Neural progenitor cell (in vitro differentiated cells): ENCODE data around the gene C19orf12. TPM values are rescaled to one million over a fixed set of nuclear protein-coding genes. Genes with fewer than 3 reads are reported as not detected.

Experiments used
- DNase-seq: peaks from one replicate; pipeline ENCODE4 v3.0.0-alpha.2; 2016; ENCODE audit warnings: low spot score
- H2AFZ ChIP-seq: fragments of 200-600 bp; sonication (generic); replicated peaks from 2 replicates; pipeline ENCODE4 v1.6.1; 2016; ENCODE audit warnings: antibody characterized with exemption
- H3F3A ChIP-seq: fragments of 200-600 bp; sonication (generic); 2 replicates; pipeline ENCODE4 v1.6.1; 2016; ENCODE audit warnings: antibody characterized with exemption, low read depth
- H3K27ac ChIP-seq: fragments of 200-600 bp; sonication (generic); 2 replicates; pipeline ENCODE4 v1.5.1; 2016; ENCODE audit warnings: mild to moderate bottlenecking
- H3K27me3 ChIP-seq: fragments of 200-600 bp; sonication (generic); 2 replicates; pipeline ENCODE4 v1.6.1; 2016; ENCODE audit warnings: mild to moderate bottlenecking, moderate library complexity
- H3K36me3 ChIP-seq: fragments of 200-600 bp; sonication (generic); 2 replicates; pipeline ENCODE4 v1.5.1; 2016
- H3K4me1 ChIP-seq: fragments of 200-600 bp; sonication (generic); 2 replicates; pipeline ENCODE4 v1.6.1; 2016; ENCODE audit warnings: mixed run types
- H3K4me2 ChIP-seq: fragments of 200-600 bp; sonication (generic); 2 replicates; pipeline ENCODE4 v1.6.1; 2016
- H3K4me3 ChIP-seq: fragments of 200-600 bp; sonication (generic); 2 replicates; pipeline ENCODE4 v1.5.1; 2016
- H3K79me2 ChIP-seq: fragments of 200-600 bp; sonication (generic); 2 replicates; pipeline ENCODE4 v1.6.1; 2016; ENCODE audit warnings: low read depth
- H3K9ac ChIP-seq: fragments of 200-600 bp; sonication (generic); 2 replicates; pipeline ENCODE4 v1.6.1; 2016
- H3K9me3 ChIP-seq: fragments of 200-600 bp; sonication (generic); 2 replicates; pipeline ENCODE4 v1.5.1; 2016; ENCODE audit warnings: low read depth
- H4K20me1 ChIP-seq: fragments of 200-600 bp; sonication (generic); 2 replicates; pipeline ENCODE4 v1.6.1; 2016; ENCODE audit warnings: low read depth
- H3K27ac Mint-ChIP-seq: 3 replicates; pipeline ENCODE4 v1.8.0; 2021; ENCODE audit warnings: mixed read lengths
- H3K27me3 Mint-ChIP-seq: 2 replicates; pipeline ENCODE4 v1.8.0; 2022; ENCODE audit warnings: low read depth, mild to moderate bottlenecking, inconsistent platforms, moderate library complexity, mixed read lengths; ENCODE audit not compliant: insufficient read depth
- H3K36me3 Mint-ChIP-seq: 3 replicates; pipeline ENCODE4 v1.8.0; 2021; ENCODE audit warnings: mixed read lengths
- H3K4me1 Mint-ChIP-seq: 3 replicates; pipeline ENCODE4 v1.8.0; 2021; ENCODE audit warnings: mixed read lengths
- H3K4me3 Mint-ChIP-seq: 3 replicates; pipeline ENCODE4 v1.8.0; 2021; ENCODE audit warnings: mild to moderate bottlenecking, moderate library complexity, mixed read lengths
- H3K9me3 Mint-ChIP-seq: 3 replicates; pipeline ENCODE4 v1.8.0; 2020; ENCODE audit warnings: mixed read lengths
- EZH2 ChIP-seq: fragments of 200-600 bp; sonication (generic); IDR thresholded peaks from 2 replicates; pipeline ENCODE4 v1.6.1; 2017; ENCODE audit warnings: antibody characterized with exemption, mild to moderate bottlenecking, moderate library complexity
- EZH2phosphoT487 ChIP-seq: fragments of 200-600 bp; sonication (generic); IDR thresholded peaks from 2 replicates; pipeline ENCODE4 v1.6.1; 2017; ENCODE audit warnings: antibody characterized with exemption
- total RNA-seq: library from RNA; depleted of rRNA; stranded (reverse); fragments of >200 nt; gene quantifications from 2 replicates; pipeline ENCODE4 v1.2.3, GENCODE V29; 2015; ENCODE audit warnings: low replicate concordance
- TF ChIP-seq, protein P1 (sequence below): fragments of 200-600 bp; sonication (generic); IDR thresholded peaks from 2 replicates; pipeline ENCODE4 v1.5.1; 2017; ENCODE audit warnings: antibody characterized with exemption, mild to moderate bottlenecking

Gene C19orf12
- total RNA-seq, 1 donor from 2014 or later = 28.2 TPM

DNA sequence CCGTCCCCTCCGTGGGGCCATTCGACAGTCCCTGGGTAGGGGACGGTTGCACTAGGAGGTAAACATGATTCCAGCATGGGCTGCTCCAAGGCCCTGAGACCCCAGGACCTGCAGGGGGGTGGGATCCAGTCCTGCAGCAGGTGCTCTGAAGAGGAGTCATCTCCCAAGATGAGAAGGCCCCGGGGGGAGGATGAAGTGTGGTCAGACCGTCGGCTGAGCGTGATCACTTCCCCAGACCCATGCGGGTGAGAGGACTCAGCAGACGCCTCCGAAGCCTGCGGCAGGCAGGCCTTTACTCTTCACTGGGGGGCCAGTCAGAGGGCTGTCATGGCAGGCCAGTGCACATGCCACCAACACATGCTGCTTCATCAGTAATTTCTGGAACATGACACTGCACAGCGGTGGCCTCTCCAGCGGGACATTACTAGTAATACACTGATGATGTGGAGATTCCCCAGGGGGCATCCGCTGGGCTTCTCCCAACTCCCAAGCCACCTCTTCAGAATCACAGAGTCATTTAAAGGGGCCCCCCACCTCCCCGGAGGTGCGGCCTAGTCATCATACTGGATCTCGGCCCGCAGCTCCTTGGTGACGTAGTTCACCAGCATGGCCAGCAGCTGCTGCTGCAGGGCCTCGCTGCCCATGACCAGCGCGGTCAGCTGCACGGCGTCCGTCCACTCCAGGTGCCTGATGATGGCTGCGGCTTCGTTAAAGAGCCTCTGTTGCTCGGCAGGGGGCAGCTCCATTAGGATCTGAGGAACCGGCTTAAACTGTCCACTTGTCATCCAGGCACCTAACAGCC lies 12.7 kb downstream of the C19orf12 start:
- no peak overlapping the region for H3K27ac ChIP-seq
- H3K36me3 Mint-ChIP-seq = peaks cover 2% of the 10 kb centered on the region
- H3K79me2 ChIP-seq = no peaks in the 10 kb centered on the region
- H3K36me3 ChIP-seq = no peaks in the 10 kb centered on the region
- no peaks in the 10 kb centered on the region for H3K9me3 Mint-ChIP-seq
- H3K4me3 Mint-ChIP-seq = no peak overlapping the region
- H3F3A ChIP-seq = no peaks in the 10 kb centered on the region
- no peaks in the 10 kb centered on the region for H4K20me1 ChIP-seq
- H3K27me3 ChIP-seq = no peaks in the 10 kb centered on the region
- peaks cover 2% of the 10 kb centered on the region for H3K27me3 Mint-ChIP-seq
- no peaks in the 10 kb centered on the region for H3K4me1 Mint-ChIP-seq
- H3K27ac Mint-ChIP-seq = no peak overlapping the region
- no peak overlapping the region for H3K4me3 ChIP-seq
- no peak overlapping the region for H3K9ac ChIP-seq
- no peaks in the 10 kb centered on the region for H3K9me3 ChIP-seq
- H2AFZ ChIP-seq = no peak overlapping the region
- no peak overlapping the region for H3K4me2 ChIP-seq
- DNase-seq = no peak
- peaks cover 8% of the 10 kb centered on the region for H3K4me1 ChIP-seq
- TF ChIP-seq EZH2 = no peak
- no peak for TF ChIP-seq EZH2phosphoT487

DNA sequence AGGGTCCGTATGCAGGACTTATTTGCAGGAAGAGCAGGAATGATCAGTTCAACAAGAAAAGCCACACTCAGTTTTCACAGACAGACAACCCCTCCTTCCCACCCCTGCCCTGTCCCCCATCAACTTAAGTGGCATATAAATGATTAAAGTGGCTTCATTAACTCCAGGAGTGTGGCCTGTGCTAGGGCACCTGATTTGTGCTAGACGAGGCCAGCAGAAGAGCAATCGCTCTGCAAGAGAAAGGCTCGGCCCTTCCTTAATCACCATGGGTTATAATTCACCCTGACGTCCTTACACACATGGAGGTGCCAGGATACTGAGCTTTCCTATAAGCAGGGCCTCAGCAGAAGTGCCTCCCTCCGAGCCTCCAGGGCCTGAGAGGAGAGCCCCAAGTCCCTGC lies 14.6 kb downstream of the C19orf12 start:
- Mint-ChIP-seq H3K36me3 (peaks cover 2% of the 10 kb centered on the region), H3K27ac (no peak overlapping the region), H3K4me3 (no peak overlapping the region), H3K27me3 (peaks cover 2% of the 10 kb centered on the region), H3K9me3 (no peaks in the 10 kb centered on the region), H3K4me1 (no peaks in the 10 kb centered on the region)
- Histone ChIP-seq H3F3A (no peaks in the 10 kb centered on the region), H3K4me3 (no peak overlapping the region), H3K9ac (no peak overlapping the region), H3K79me2 (no peaks in the 10 kb centered on the region), H3K4me1 (peaks cover 8% of the 10 kb centered on the region), H3K36me3 (no peaks in the 10 kb centered on the region), H3K27me3 (no peaks in the 10 kb centered on the region), H4K20me1 (no peaks in the 10 kb centered on the region), H3K27ac (no peak overlapping the region), H3K4me2 (no peak overlapping the region), H2AFZ (no peak overlapping the region), H3K9me3 (no peaks in the 10 kb centered on the region)
- no peak for DNase-seq
- TF ChIP-seq EZH2 (no peak), EZH2phosphoT487 (no peak)
- TF ChIP-seq, protein P1, sequence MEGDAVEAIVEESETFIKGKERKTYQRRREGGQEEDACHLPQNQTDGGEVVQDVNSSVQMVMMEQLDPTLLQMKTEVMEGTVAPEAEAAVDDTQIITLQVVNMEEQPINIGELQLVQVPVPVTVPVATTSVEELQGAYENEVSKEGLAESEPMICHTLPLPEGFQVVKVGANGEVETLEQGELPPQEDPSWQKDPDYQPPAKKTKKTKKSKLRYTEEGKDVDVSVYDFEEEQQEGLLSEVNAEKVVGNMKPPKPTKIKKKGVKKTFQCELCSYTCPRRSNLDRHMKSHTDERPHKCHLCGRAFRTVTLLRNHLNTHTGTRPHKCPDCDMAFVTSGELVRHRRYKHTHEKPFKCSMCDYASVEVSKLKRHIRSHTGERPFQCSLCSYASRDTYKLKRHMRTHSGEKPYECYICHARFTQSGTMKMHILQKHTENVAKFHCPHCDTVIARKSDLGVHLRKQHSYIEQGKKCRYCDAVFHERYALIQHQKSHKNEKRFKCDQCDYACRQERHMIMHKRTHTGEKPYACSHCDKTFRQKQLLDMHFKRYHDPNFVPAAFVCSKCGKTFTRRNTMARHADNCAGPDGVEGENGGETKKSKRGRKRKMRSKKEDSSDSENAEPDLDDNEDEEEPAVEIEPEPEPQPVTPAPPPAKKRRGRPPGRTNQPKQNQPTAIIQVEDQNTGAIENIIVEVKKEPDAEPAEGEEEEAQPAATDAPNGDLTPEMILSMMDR = no peak

DNA sequence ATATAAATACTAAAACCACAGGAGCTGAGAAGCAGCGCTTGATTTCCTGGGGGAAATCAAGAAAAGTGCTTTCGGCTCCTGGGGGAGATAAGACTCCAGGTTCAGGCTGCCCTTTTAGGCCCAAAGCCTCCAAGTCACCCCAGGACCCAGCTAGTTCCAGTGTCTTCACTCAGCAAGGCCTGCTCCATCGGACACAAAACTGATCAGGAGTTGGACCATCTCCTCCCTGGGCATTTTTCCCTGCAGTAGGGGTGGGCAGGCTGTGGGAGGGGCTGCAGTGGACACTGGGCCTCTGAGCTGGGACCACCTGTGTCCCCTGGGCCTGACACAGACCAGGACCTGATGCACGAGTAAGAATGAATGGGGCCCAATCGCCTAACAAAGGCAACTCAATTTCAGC lies 15.2 kb downstream of the C19orf12 start:
- Mint-ChIP-seq H3K4me1 (no peaks in the 10 kb centered on the region), H3K36me3 (peaks cover 2% of the 10 kb centered on the region), H3K27me3 (peaks cover 2% of the 10 kb centered on the region), H3K27ac (no peak overlapping the region), H3K4me3 (no peak overlapping the region), H3K9me3 (no peaks in the 10 kb centered on the region)
- Histone ChIP-seq H3F3A (no peaks in the 10 kb centered on the region), H3K9me3 (no peaks in the 10 kb centered on the region), H3K79me2 (no peaks in the 10 kb centered on the region), H3K4me1 (peaks cover 8% of the 10 kb centered on the region), H4K20me1 (no peaks in the 10 kb centered on the region), H3K4me2 (no peak overlapping the region), H3K36me3 (no peaks in the 10 kb centered on the region), H3K4me3 (no peak overlapping the region), H2AFZ (no peak overlapping the region), H3K27me3 (no peaks in the 10 kb centered on the region), H3K27ac (no peak overlapping the region), H3K9ac (no peak overlapping the region)
- TF ChIP-seq, protein P1 = no peak
- no peak for TF ChIP-seq EZH2phosphoT487
- TF ChIP-seq EZH2 = no peak
- no peak for DNase-seq
